Astrocyte (in vitro differentiated cells and primary cell): ENCODE data around the gene ZNF28. TPM values are rescaled to one million over a fixed set of nuclear protein-coding genes. Genes with fewer than 3 reads are reported as not detected.
"Not testable (repeated sequence)": the region's sequence is repeated elsewhere in the genome, so short reads cannot be mapped to it uniquely, and the experiment has no call there.

ENCODE experiments used
- DNase-seq: peaks from one replicate; pipeline ENCODE4 v3.0.0-alpha.2; 2010; ENCODE audit warnings: low read depth
- FAIRE-seq: peaks from 2 replicates; lab custom pipeline; 2011; peaks lifted over from hg19 to GRCh38; lab: Jason Lieb, UNC
- H2AFZ ChIP-seq: 2 replicates; pipeline ENCODE4 v1.6.0; 2012; ENCODE audit warnings: low read depth, low read length, inconsistent platforms
- H3K27ac ChIP-seq: 2 replicates; pipeline ENCODE4 v1.5.1; 2011; ENCODE audit warnings: low read depth, low read length, inconsistent platforms
- H3K27me3 ChIP-seq: 2 replicates; pipeline ENCODE4 v1.6.0; 2011; ENCODE audit warnings: low read length, inconsistent platforms; ENCODE audit not compliant: insufficient read depth
- H3K36me3 ChIP-seq: 2 replicates; pipeline ENCODE4 v1.5.1; 2011; ENCODE audit warnings: low read length, inconsistent platforms; ENCODE audit not compliant: insufficient read depth
- H3K4me1 ChIP-seq: 2 replicates; pipeline ENCODE4 v1.5.1; 2011; ENCODE audit warnings: low read length, inconsistent platforms; ENCODE audit not compliant: insufficient read depth
- H3K4me2 ChIP-seq: 2 replicates; pipeline ENCODE4 v1.6.0; 2012; ENCODE audit warnings: low read length, inconsistent platforms
- H3K4me3 ChIP-seq: 2 replicates; pipeline ENCODE4 v1.5.1; 2011; ENCODE audit warnings: low read depth, mild to moderate bottlenecking, low read length, inconsistent platforms; ENCODE audit not compliant: insufficient read depth
- H3K79me2 ChIP-seq: 2 replicates; pipeline ENCODE4 v1.6.0; 2012; ENCODE audit warnings: mild to moderate bottlenecking, low read length, inconsistent platforms; ENCODE audit not compliant: insufficient read depth
- H3K9ac ChIP-seq: 2 replicates; pipeline ENCODE4 v1.6.0; 2012; ENCODE audit warnings: mild to moderate bottlenecking, low read length, inconsistent platforms
- H3K9me3 ChIP-seq: 2 replicates; pipeline ENCODE4 v1.5.1; 2012; ENCODE audit warnings: low read depth, mild to moderate bottlenecking, low read length, inconsistent platforms; ENCODE audit not compliant: insufficient read depth
- H4K20me1 ChIP-seq: 2 replicates; pipeline ENCODE4 v1.6.0; 2012; ENCODE audit warnings: low read length, inconsistent platforms; ENCODE audit not compliant: insufficient read depth
- H3K27ac Mint-ChIP-seq: one replicate; pipeline ENCODE4 v1.8.0; 2021; ENCODE audit warnings: mild to moderate bottlenecking, mixed read lengths; ENCODE audit not compliant: unreplicated experiment
- H3K27me3 Mint-ChIP-seq: one replicate; pipeline ENCODE4 v1.8.0; 2021; ENCODE audit warnings: low read depth, mixed read lengths; ENCODE audit not compliant: unreplicated experiment
- H3K36me3 Mint-ChIP-seq: one replicate; pipeline ENCODE4 v1.8.0; 2021; ENCODE audit warnings: low read depth, mixed read lengths; ENCODE audit not compliant: unreplicated experiment
- H3K4me1 Mint-ChIP-seq: one replicate; pipeline ENCODE4 v1.8.0; 2021; ENCODE audit warnings: low read depth, mixed read lengths; ENCODE audit not compliant: unreplicated experiment
- H3K4me3 Mint-ChIP-seq: one replicate; pipeline ENCODE4 v1.8.0; 2021; ENCODE audit warnings: mild to moderate bottlenecking, moderate library complexity, mixed read lengths; ENCODE audit not compliant: unreplicated experiment
- H3K9me3 Mint-ChIP-seq: one replicate; pipeline ENCODE4 v1.8.0; 2021; ENCODE audit warnings: mild to moderate bottlenecking, mixed read lengths; ENCODE audit not compliant: unreplicated experiment
- CTCF ChIP-seq: IDR thresholded peaks from 2 replicates; pipeline ENCODE4 v1.5.1; 2011; ENCODE audit warnings: low read depth, mild to moderate bottlenecking, inconsistent platforms, low read length, moderate library complexity; ENCODE audit not compliant: insufficient read depth
- EZH2 ChIP-seq: IDR thresholded peaks from 2 replicates; pipeline ENCODE4 v1.6.1; 2012; ENCODE audit warnings: mild to moderate bottlenecking, low read length, inconsistent platforms; ENCODE audit not compliant: insufficient read depth
- total RNA-seq: library from RNA; stranded (reverse); gene quantifications from 2 replicates; pipeline ENCODE4 v1.2.1, GENCODE V29; 2021

ZNF28 gene
- total RNA-seq, 1 donor from 2014 or later = 19.6 TPM

DNA sequence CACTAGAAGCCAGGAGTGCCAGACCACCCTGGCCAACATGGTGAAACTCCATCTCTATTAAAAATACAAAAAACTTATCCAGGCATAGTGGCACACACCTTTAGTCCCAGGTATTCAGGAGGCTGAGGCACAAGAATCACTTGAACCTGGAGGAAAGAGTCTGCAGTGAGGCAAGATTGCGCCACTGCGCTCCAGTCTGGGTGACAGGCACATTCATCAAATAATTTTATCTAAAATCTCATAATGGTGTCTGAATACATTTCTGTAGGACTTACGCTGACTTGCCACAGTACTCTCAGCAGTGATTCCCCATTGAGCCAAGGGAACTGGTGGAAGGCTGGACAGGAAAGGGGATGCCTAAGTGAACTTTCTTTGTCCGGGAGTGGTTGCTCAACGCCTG lies 4.3 kb upstream of the ZNF28 start:
- Histone ChIP-seq H3K4me3 (no peak overlapping the region), H2AFZ (no peak overlapping the region), H3K79me2 (no peaks in the 10 kb centered on the region), H3K27me3 (no peaks in the 10 kb centered on the region), H3K36me3 (no peaks in the 10 kb centered on the region), H4K20me1 (no peaks in the 10 kb centered on the region), H3K9me3 (no peaks in the 10 kb centered on the region), H3K4me1 (no peaks in the 10 kb centered on the region), H3K9ac (no peak overlapping the region), H3K4me2 (no peak overlapping the region), H3K27ac (no peak overlapping the region)
- DNase-seq (no peak), FAIRE-seq (no peak)
- H3K27me3 Mint-ChIP-seq = no peaks in the 10 kb centered on the region
- H3K36me3 Mint-ChIP-seq = peaks cover under 1% of the 10 kb centered on the region
- no peaks in the 10 kb centered on the region for H3K4me1 Mint-ChIP-seq
- H3K9me3 Mint-ChIP-seq = peaks cover 23% of the 10 kb centered on the region
- H3K27ac Mint-ChIP-seq = no peak overlapping the region
- no peak overlapping the region for H3K4me3 Mint-ChIP-seq
- TF ChIP-seq CTCF (no peak), EZH2 (no peak)

DNA sequence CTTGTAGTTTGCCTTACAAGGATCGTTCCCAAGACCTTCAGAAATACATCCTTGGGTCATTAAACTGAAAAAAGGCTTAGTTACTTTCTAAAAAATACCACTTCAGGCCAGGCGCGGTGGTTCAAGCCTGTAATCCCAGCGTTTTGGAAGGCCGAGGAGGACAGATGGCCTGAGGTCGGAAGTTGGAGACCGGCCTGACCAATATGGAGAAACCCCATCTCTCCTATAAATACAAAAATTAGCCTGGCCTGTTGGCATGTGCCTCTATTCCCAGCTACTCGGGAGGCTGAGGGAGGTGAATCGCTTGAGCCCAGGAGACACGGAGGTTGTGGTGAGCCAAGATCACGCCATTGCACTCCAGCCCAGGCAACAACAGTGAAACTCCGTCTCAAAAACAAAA lies 2.2 kb upstream of the ZNF28 start:
- no peaks in the 10 kb centered on the region for H3K4me1 Mint-ChIP-seq
- Histone ChIP-seq H3K4me3 (no peak overlapping the region), H3K36me3 (no peaks in the 10 kb centered on the region), H2AFZ (no peak overlapping the region), H3K4me1 (no peaks in the 10 kb centered on the region), H3K4me2 (no peak overlapping the region), H3K79me2 (no peaks in the 10 kb centered on the region), H3K9me3 (no peaks in the 10 kb centered on the region), H3K9ac (no peak overlapping the region), H3K27me3 (no peaks in the 10 kb centered on the region), H4K20me1 (no peaks in the 10 kb centered on the region), H3K27ac (no peak overlapping the region)
- TF ChIP-seq CTCF = no peak
- no peak for TF ChIP-seq EZH2
- DNase-seq = no peak
- H3K4me3 Mint-ChIP-seq = no peak overlapping the region
- no peak for FAIRE-seq
- H3K27ac Mint-ChIP-seq = no peak overlapping the region
- H3K27me3 Mint-ChIP-seq = no peaks in the 10 kb centered on the region
- H3K36me3 Mint-ChIP-seq = peaks cover 7% of the 10 kb centered on the region
- peaks cover 21% of the 10 kb centered on the region for H3K9me3 Mint-ChIP-seq

- Histone ChIP-seq H3K9ac (peak overlapping the region; percentile 80), H3K4me2 (peak overlapping the region; percentile 90), H2AFZ (peak overlapping the region; percentile 81), H3K4me3 (peak overlapping the region; percentile 74)
- not testable (repeated sequence) for H3K4me1 ChIP-seq, H3K36me3 ChIP-seq, H4K20me1 ChIP-seq, H3K9me3 ChIP-seq, H3K27ac ChIP-seq, H3K27me3 Mint-ChIP-seq, H3K79me2 ChIP-seq, H3K27me3 ChIP-seq, FAIRE-seq, DNase-seq, H3K4me1 Mint-ChIP-seq
- Mint-ChIP-seq H3K9me3 (peaks cover 17% of the 10 kb centered on the region), H3K27ac (peak overlapping the region; percentile 60), H3K4me3 (peak overlapping the region; percentile 94), H3K36me3 (peaks cover 25% of the 10 kb centered on the region)
These were observed 795 bp downstream of the ZNF28 start for GRCh38 chr19:52820472-52821203.
